Measurements from ENCODE around the gene DENND2D. TPM values are rescaled to one million over a fixed set of nuclear protein-coding genes. Genes with fewer than 3 reads are reported as not detected.

Gene DENND2D
- total and polyA plus RNA-seq, 8 donors = 8.0 to 30.4 (median 19.5) TPM

- H3K27me3 ChIP-seq = no peaks in the 10 kb centered on the region
- no peaks in the 10 kb centered on the region for H3K9me3 ChIP-seq
- no peak overlapping the region for H3K27ac ChIP-seq
- no peaks in the 10 kb centered on the region for H3K36me3 ChIP-seq
- DNase-seq = no peak
- 95 to 99% methylated on average over 2 of the region's 2 CpGs for WGBS, 2 donors
- ATAC-seq = peak in 1 of 4 donors; percentile 43
- intact Hi-C loops (cut with DNase I) = no loop called here
- TF ChIP-seq CTCF (IDR thresholded peaks at IDR 0.05) = no peak
- H3K4me1 ChIP-seq = peaks cover 0 to 2% (median 0%) of the 10 kb centered on the region in 3 donors
- H3K4me3 ChIP-seq = no peak overlapping the region
- no peak for FAIRE-seq
Observed at GRCh38 chr1:111164151-111164550, 36.3 kb downstream of the DENND2D start.

- Histone ChIP-seq H3K9me3 (no peaks in the 10 kb centered on the region), H3K27ac (no peak overlapping the region), H3K36me3 (no peaks in the 10 kb centered on the region), H3K4me1 (no peaks in the 10 kb centered on the region), H3K27me3 (no peaks in the 10 kb centered on the region), H3K4me3 (no peak overlapping the region)
- TF ChIP-seq CTCF (IDR thresholded peaks at IDR 0.05) = no peak
- ATAC-seq (no peak), DNase-seq (no peak), FAIRE-seq (no peak)
- intact Hi-C loops (cut with DNase I) = no loop called here
- 96 to 98% methylated on average over 4 of the region's 4 CpGs for WGBS, 2 donors
Observed at GRCh38 chr1:111163363-111163762, 37.1 kb downstream of the DENND2D start.

- intact Hi-C loops (cut with DNase I) = no loop called here
- no peaks in the 10 kb centered on the region for H3K27me3 ChIP-seq
- TF ChIP-seq CTCF (IDR thresholded peaks at IDR 0.05) = no peak
- DNase-seq (no peak), FAIRE-seq (no peak), ATAC-seq (no peak)
- H3K4me3 ChIP-seq = no peak overlapping the region
- no peaks in the 10 kb centered on the region for H3K9me3 ChIP-seq
- no peak overlapping the region for H3K27ac ChIP-seq
- WGBS, 2 donors = 96 to 97% methylated on average over 2 of the region's 2 CpGs
- H3K36me3 ChIP-seq = no peaks in the 10 kb centered on the region
- H3K4me1 ChIP-seq = no peaks in the 10 kb centered on the region
Observed at GRCh38 chr1:111162488-111162880, 38.0 kb downstream of the DENND2D start.

GRCh38 chr1:111161843-111162487, 38.5 kb downstream of the DENND2D start:
- intact Hi-C loops (cut with DNase I) = no loop called here
- 7 to 28% methylated on average over 1 of the region's 1 CpG for WGBS, 2 donors
- no peak for TF ChIP-seq CTCF (IDR thresholded peaks at IDR 0.05)
- FAIRE-seq = no peak
- H3K4me3 ChIP-seq = no peak overlapping the region
- H3K4me1 ChIP-seq = no peaks in the 10 kb centered on the region
- H3K27ac ChIP-seq = no peak overlapping the region
- H3K27me3 ChIP-seq = no peaks in the 10 kb centered on the region
- no peak for DNase-seq
- peak in 2 of 4 donors; percentile 63 for ATAC-seq
- H3K36me3 ChIP-seq = no peaks in the 10 kb centered on the region
- no peaks in the 10 kb centered on the region for H3K9me3 ChIP-seq

GRCh38 chr1:111157431-111157830, 43.0 kb downstream of the DENND2D start:
- intact Hi-C loops (cut with DNase I) = no loop called here
- Histone ChIP-seq H3K9me3 (no peaks in the 10 kb centered on the region), H3K27ac (no peak overlapping the region), H3K4me1 (no peaks in the 10 kb centered on the region), H3K27me3 (no peaks in the 10 kb centered on the region), H3K36me3 (peaks cover 0 to 12% (median 5%) of the 10 kb centered on the region in 3 donors), H3K4me3 (no peak overlapping the region)
- no peak for DNase-seq
- WGBS, 2 donors = 98% methylated on average over 2 of the region's 2 CpGs
- no peak for TF ChIP-seq CTCF (IDR thresholded peaks at IDR 0.05)
- no peak for ATAC-seq
- no peak for FAIRE-seq

Measured in pancreas (tissue), 10 donors.